Stimulated activated CD8-positive, alpha-beta memory T cell treated with anti-CD3 and anti-CD28 coated beads, Interleukin-2, amount 100 ng/mL, for 48 hours (primary cell): Measurements from ENCODE around the gene PTPRK.

Experiments used
- DNase-seq, 2 donors: peaks; one replicate each; pipeline ENCODE4 v3.0.0-alpha.2; 2020; ENCODE audit warnings: low read depth in 2 of 2

Gene PTPRK

GRCh38 chr6:128246472-128247260 lies 273.7 kb downstream of the PTPRK start:
- no peak for DNase-seq

GRCh38 chr6:128244751-128245405 lies 275.5 kb downstream of the PTPRK start:
- no peak for DNase-seq

GRCh38 chr6:128242765-128243403 lies 277.5 kb downstream of the PTPRK start:
- no peak for DNase-seq

GRCh38 chr6:128241216-128241615 lies 279.2 kb downstream of the PTPRK start:
- no peak for DNase-seq

- DNase-seq, result no peak
Observed at GRCh38 chr6:128240024-128240428, 280.4 kb downstream of the PTPRK start.

GRCh38 chr6:128239146-128239545 lies 281.3 kb downstream of the PTPRK start:
- DNase-seq, result no peak

- no peak for DNase-seq
Observed at GRCh38 chr6:128238225-128238624, 282.2 kb downstream of the PTPRK start.

GRCh38 chr6:128235556-128235955 lies 284.8 kb downstream of the PTPRK start:
- no peak for DNase-seq

- DNase-seq, result no peak
Observed at GRCh38 chr6:128233531-128233930, 286.9 kb downstream of the PTPRK start.

GRCh38 chr6:128230267-128230989 lies 290.0 kb downstream of the PTPRK start:
- no peak for DNase-seq

GRCh38 chr6:128225612-128226011 lies 294.8 kb downstream of the PTPRK start:
- no peak for DNase-seq

GRCh38 chr6:128216917-128217316 lies 303.5 kb downstream of the PTPRK start:
- no peak for DNase-seq

- DNase-seq, result no peak
Observed at GRCh38 chr6:128209771-128210170, 310.6 kb downstream of the PTPRK start.

GRCh38 chr6:128208851-128209580 lies 311.4 kb downstream of the PTPRK start:
- no peak for DNase-seq

- DNase-seq, result no peak
Observed at GRCh38 chr6:128208078-128208477, 312.3 kb downstream of the PTPRK start.

GRCh38 chr6:128206610-128207426 lies 313.6 kb downstream of the PTPRK start:
- DNase-seq, result no peak

GRCh38 chr6:128204616-128205015 lies 315.8 kb downstream of the PTPRK start:
- DNase-seq, result no peak

GRCh38 chr6:128202169-128202765 lies 318.1 kb downstream of the PTPRK start:
- no peak for DNase-seq

- DNase-seq, result no peak
Observed at GRCh38 chr6:128200789-128201188, 319.6 kb downstream of the PTPRK start.

- DNase-seq, result no peak
Observed at GRCh38 chr6:128199461-128199860, 320.9 kb downstream of the PTPRK start.
